ENCODE data around the gene GAS5. TPM values are rescaled to one million over a fixed set of nuclear protein-coding genes. Genes with fewer than 3 reads are reported as not detected.

Gene GAS5
- total RNA-seq, 4 donors from 2014 or later = 95.6 to 270 (median 193) TPM

DNA sequence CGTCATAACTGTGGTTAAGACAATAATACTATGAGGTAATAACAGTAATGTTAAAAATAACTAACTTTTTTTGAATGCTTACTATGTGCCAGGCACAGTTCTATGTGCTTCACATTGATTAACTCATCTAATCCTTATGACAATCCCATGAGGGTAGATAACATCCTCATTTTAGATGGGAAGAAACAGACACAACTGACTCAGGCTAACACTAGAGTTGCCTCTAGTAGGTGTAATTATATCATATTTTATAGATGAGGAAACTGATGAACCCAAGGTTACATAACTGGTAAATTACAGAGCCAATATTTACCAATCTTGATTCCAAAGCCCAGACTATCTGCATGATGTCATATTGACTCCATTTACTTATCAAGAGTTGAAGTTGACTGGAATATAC lies 25.8 kb upstream of the GAS5 start:
- no peak for DNase-seq
- Histone ChIP-seq H3K4me1 (no peaks in the 10 kb centered on the region), H3K27me3 (no peaks in the 10 kb centered on the region), H3K9me3 (no peaks in the 10 kb centered on the region), H3K36me3 (no peaks in the 10 kb centered on the region), H3K4me3 (no peak overlapping the region), H3K27ac (no peak overlapping the region)
- TF ChIP-seq POLR2A (IDR thresholded peaks at IDR 0.05) = no peak
- TF ChIP-seq CTCF (IDR thresholded peaks at IDR 0.05) = no peak

- H3K4me1 ChIP-seq = no peaks in the 10 kb centered on the region
- TF ChIP-seq CTCF (IDR thresholded peaks at IDR 0.05) = no peak
- TF ChIP-seq POLR2A (IDR thresholded peaks at IDR 0.05) = no peak
- H3K9me3 ChIP-seq = no peaks in the 10 kb centered on the region
- peaks cover 0 to 12% (median 0%) of the 10 kb centered on the region in 3 donors for H3K36me3 ChIP-seq
- no peak overlapping the region for H3K27ac ChIP-seq
- H3K4me3 ChIP-seq = no peak overlapping the region
- no peaks in the 10 kb centered on the region for H3K27me3 ChIP-seq
- no peak for DNase-seq
These were observed 22.1 kb upstream of the GAS5 start for GRCh38 chr1:173889885-173890284.

DNA sequence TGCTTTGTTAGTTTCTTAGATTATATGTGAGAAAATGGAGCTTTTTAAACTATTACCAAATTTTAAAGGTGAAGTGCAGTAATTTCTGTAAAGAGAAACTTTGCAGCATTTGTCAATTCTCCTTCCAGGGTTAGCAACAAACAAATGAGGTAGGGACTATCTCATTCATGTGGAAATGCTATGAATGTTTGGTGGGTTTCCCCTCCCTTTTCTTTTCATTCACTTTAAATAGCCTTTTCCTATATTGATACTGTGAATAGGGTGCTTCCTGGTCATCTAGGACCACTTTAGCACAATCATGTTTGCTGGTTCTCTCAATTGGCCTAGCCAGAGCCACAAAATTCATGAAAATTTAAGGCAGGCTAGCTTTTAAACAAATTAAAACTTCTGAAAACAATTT lies 21.0 kb upstream of the GAS5 start:
- H3K27ac ChIP-seq = no peak overlapping the region
- no peak for TF ChIP-seq POLR2A (IDR thresholded peaks at IDR 0.05)
- TF ChIP-seq CTCF (IDR thresholded peaks at IDR 0.05) = no peak
- H3K4me1 ChIP-seq = no peaks in the 10 kb centered on the region
- H3K27me3 ChIP-seq = no peaks in the 10 kb centered on the region
- H3K36me3 ChIP-seq = peaks cover 0 to 12% (median 0%) of the 10 kb centered on the region in 3 donors
- no peak for DNase-seq
- H3K9me3 ChIP-seq = no peaks in the 10 kb centered on the region
- H3K4me3 ChIP-seq = no peak overlapping the region

DNA sequence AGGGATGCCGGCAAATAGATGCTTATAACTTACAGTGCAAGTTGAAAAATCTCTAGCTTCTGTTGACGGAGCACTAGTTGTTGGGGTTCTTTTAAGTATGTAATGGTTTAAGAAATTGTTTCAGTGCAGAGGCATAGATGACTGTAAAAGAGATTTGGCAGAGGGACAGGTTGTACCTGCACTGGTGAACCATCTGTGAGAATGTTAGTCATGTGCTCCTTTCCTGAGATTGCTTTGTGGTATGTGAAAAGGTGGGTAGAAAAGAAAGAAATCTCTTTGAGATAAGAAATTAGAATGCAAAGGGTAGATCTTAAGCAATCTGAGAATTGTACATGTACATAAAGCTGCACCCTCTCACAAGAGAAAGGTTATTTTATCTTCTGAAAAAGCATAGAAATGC lies 19.8 kb upstream of the GAS5 start:
- no peak for DNase-seq
- H3K27me3 ChIP-seq = no peaks in the 10 kb centered on the region
- H3K27ac ChIP-seq = no peak overlapping the region
- peaks cover 0 to 12% (median 0%) of the 10 kb centered on the region in 3 donors for H3K36me3 ChIP-seq
- no peak overlapping the region for H3K4me3 ChIP-seq
- TF ChIP-seq CTCF (IDR thresholded peaks at IDR 0.05) = no peak
- no peak for TF ChIP-seq POLR2A (IDR thresholded peaks at IDR 0.05)
- H3K4me1 ChIP-seq = no peaks in the 10 kb centered on the region
- no peaks in the 10 kb centered on the region for H3K9me3 ChIP-seq

GRCh38 chr1:173886746-173887611 lies 19.2 kb upstream of the GAS5 start:
- Histone ChIP-seq H3K9me3 (no peaks in the 10 kb centered on the region), H3K4me3 (no peak overlapping the region), H3K27me3 (no peaks in the 10 kb centered on the region), H3K4me1 (no peaks in the 10 kb centered on the region), H3K27ac (no peak overlapping the region), H3K36me3 (peaks cover 0 to 12% (median 0%) of the 10 kb centered on the region in 3 donors)
- TF ChIP-seq CTCF (IDR thresholded peaks at IDR 0.05) (no peak), POLR2A (IDR thresholded peaks at IDR 0.05) (no peak)
- DNase-seq = no peak

All from Peyer's patch (tissue), 4 donors.